ENCODE data around the gene FKBP9. TPM values are rescaled to one million over a fixed set of nuclear protein-coding genes. Genes with fewer than 3 reads are reported as not detected.

Gene FKBP9
- total RNA-seq, 1 experiment from 2014 or later, result 87.3 TPM

- no peak for DNase-seq (ENCODE audit: low spot score)
- in situ Hi-C loops (cut with HindIII; ENCODE audit: low sequenced_read_pairs), result no loop called here
These were observed 91.0 kb downstream of the FKBP9 start for GRCh38 chr7:33048257-33048656.

GRCh38 chr7:33048704-33049103 lies 91.5 kb downstream of the FKBP9 start:
- no peak for DNase-seq (ENCODE audit: low spot score)
- in situ Hi-C loops (cut with HindIII; ENCODE audit: low sequenced_read_pairs), result no loop called here

- peak; percentile 27 for DNase-seq (ENCODE audit: low spot score)
- in situ Hi-C loops (cut with HindIII; ENCODE audit: low sequenced_read_pairs), result no loop called here
These were observed 93.5 kb downstream of the FKBP9 start for GRCh38 chr7:33050535-33051318.

DNA sequence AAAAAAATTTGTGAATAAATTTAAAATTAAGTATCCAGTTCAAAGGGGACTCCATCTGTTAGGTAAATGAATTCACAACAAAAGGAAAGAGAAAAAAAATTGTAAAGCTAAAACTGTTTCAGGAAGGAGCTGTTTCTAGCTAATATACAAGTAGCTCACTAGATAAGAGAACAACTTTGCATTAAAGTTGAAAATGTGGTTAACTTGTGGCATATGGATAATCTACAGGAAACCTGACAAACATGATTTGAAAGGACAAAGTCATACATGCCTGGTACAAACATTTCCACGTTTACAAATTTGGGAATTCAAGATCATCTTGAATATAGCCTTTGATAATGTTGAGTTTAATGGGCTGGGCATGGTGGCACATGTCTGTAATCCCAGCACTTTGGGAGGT lies 96.5 kb downstream of the FKBP9 start:
- no peak for DNase-seq (ENCODE audit: low spot score)
- in situ Hi-C loops (cut with HindIII; ENCODE audit: low sequenced_read_pairs), result no loop called here

- in situ Hi-C loops (cut with HindIII; ENCODE audit: low sequenced_read_pairs), result no loop called here
- DNase-seq (ENCODE audit: low spot score), result no peak
These were observed 97.2 kb downstream of the FKBP9 start for GRCh38 chr7:33054261-33054964.

DNA sequence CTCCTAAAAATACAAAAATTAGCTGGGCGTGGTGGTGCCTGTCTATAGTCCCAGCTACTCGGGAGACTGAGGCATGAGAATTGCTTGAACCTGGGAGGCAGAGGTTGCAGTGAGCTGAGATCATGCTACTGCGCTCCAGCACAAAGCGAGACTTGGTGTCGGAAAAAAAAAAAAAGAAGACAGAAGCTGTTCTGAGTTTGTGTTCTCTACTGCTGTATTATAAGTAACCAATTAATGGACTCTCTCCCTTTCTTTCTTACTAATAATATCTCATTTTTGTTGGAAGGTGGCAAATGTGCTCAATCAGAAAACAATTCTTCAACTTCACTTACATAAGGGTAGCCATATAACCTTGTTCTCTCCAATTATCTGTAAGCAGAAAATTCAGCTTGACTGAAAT lies 97.9 kb downstream of the FKBP9 start:
- DNase-seq (ENCODE audit: low spot score), result no peak
- in situ Hi-C loops (cut with HindIII; ENCODE audit: low sequenced_read_pairs), result no loop called here

Other genes with a start within 250 kb of the FKBP9 start
- gene KBTBD2, start 65.7 kb upstream of the FKBP9 start, total RNA-seq (2014; rRNA removed; shearing (Covaris generic)), result 22.9 and 48.2 TPM in 2 replicates
- 11.0 and 22.0 TPM in 2 replicates for gene NT5C3A, start 105.3 kb downstream of the FKBP9 start, total RNA-seq (2014; rRNA removed; shearing (Covaris generic))
- 16.6 and 27.3 TPM in 2 replicates for gene RP9, start 152.0 kb downstream of the FKBP9 start, total RNA-seq (2014; rRNA removed; shearing (Covaris generic))
- gene BBS9, start 172.1 kb downstream of the FKBP9 start, total RNA-seq (2014; rRNA removed; shearing (Covaris generic)), result 17.7 and 21.4 TPM in 2 replicates

Measured in G401 (cell line).